H54 (cell line): ENCODE measurements around the gene SYTL3.

Source experiments
- DNase-seq: peaks from one replicate; pipeline ENCODE4 v3.0.0; 2011; ENCODE audit warnings: low spot score, mixed read lengths; ENCODE audit not compliant: insufficient read length
- FAIRE-seq: peaks from 3 replicates; lab custom pipeline; 2011; peaks lifted over from hg19 to GRCh38; lab: Jason Lieb, UNC
- POLR2A ChIP-seq: IDR thresholded peaks from 2 replicates; pipeline ENCODE4 v1.6.1; 2011; ENCODE audit warnings: low read depth, mild to moderate bottlenecking, low read length

SYTL3 gene

GRCh38 chr6:158715330-158716311 lies 65.8 kb downstream of the SYTL3 start:
- FAIRE-seq, result no peak
- DNase-seq, result no peak
- no peak for TF ChIP-seq POLR2A

- no peak for FAIRE-seq
- no peak for TF ChIP-seq POLR2A
- DNase-seq, result no peak
These were observed 67.8 kb downstream of the SYTL3 start for GRCh38 chr6:158717341-158718330.

DNA sequence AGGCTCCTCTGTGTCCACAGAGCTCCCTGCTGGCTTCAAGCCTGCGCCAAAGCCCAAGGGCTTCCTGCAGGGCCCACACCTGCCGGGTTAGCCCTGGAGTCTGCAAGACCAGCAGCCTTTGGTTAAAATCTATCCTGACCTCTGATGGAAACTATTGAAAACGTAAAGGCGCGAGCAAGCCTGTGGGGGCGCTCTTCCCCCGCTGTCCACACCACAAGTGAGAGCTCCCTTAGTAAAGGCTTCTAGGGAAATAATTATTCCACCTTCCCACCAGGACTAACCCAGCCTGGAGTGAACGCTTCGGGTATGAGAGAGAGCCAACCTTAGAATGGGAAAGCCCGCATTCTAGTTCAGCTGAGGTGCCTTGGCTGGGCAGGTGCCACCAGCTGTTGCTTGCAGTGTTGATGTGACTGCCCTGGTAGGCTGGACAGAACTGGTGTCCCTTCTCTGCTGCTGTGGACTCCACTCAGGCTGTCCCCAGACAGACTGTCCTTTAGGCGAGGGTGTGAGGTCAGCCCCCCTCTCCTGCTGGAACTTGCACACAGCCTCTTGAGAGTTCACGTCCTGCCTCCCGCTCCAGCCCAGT lies 68.7 kb downstream of the SYTL3 start:
- FAIRE-seq (no peak), DNase-seq (no peak)
- TF ChIP-seq POLR2A, result no peak

- TF ChIP-seq POLR2A, result no peak
- DNase-seq (no peak), FAIRE-seq (no peak)
These were observed 72.4 kb downstream of the SYTL3 start for GRCh38 chr6:158722176-158722729.

DNA sequence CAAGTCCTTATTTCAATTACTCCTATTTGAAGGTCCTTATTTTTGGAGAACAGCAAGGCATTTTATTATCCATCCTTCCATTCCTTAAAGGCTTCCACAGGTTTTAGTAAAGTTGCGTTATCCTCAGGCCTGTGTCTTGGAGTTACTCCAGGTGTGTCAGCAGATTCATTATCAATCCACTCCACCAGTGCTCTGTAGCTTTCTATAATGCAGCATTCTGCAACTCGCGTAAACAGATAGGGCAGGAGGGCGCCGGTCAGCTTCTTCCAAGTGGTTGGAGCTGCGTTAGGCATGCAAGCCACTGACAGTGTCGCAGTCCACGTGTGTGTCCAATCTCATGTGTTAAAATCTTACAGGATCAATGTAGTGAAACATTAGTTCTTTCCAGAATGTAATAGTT lies 75.8 kb downstream of the SYTL3 start:
- no peak for TF ChIP-seq POLR2A
- no peak for FAIRE-seq
- DNase-seq, result no peak

DNA sequence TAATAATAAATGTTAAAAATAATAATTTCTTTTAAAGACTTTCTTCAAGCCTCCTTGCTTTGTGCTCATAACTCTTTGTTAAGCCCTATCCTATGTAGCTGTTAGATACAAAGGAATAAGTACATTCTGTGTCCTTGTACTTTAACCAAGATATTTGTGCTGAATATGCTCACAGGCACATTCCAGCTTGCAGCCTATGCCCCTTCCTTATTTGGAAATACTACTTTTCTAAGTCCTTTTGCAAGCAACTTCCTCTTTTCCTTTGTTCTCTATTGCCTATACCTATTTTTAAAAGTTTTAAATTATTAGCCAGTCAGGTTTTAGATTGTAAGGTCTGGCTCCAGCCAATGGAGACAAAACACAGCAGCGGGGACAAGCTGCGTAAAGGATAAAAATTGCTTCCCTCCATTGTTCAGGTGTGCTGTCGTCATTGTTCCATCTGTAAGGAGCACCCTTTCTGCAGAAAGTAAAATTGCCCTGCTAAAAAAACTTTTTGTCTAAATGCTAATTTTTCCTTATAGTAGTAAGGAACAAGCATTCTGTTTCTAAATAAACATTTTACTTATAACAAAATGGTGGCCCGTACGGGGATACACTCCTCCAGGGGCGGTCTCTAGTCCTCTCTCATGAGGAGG lies 80.2 kb downstream of the SYTL3 start:
- no peak for DNase-seq
- no peak for FAIRE-seq
- no peak for TF ChIP-seq POLR2A

DNA sequence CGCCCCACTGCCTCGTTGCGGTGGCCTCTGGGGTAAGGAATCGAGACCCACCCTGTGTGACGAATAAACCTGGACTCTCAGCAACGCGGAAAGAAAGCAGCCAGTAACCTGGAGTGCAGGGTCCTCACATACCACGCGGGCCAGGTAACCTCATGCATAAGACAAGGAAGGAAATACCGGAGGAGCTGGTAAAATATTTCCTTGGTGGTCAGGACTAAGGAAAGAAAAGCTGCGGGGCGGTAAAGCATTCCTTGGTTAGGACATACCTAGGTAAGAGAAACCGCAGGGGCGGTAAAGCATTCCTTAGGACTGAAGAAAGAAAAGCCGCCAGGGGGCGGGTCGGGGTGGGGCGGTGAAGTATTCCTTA lies 80.7 kb downstream of the SYTL3 start:
- TF ChIP-seq POLR2A, result no peak
- DNase-seq, result no peak
- FAIRE-seq, result no peak

DNA sequence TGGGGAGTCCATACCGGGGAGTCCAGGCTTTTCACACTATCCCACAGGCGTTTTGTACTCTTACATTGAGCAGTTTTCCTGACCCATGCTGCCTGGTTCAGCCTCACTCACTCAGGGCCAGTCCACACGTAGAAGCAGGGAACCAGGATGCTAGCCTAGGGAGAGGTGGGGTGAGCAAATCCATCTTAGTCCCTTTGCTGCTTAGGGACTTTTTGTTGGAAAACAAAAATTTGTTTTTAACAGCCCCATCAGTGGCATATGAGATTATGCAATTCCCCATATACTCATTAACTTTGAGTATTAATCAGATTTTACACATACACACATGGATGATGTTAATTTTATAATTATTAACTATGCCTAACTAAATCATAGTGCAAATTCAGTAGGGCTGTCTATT lies 85.2 kb downstream of the SYTL3 start:
- FAIRE-seq, result no peak

DNA sequence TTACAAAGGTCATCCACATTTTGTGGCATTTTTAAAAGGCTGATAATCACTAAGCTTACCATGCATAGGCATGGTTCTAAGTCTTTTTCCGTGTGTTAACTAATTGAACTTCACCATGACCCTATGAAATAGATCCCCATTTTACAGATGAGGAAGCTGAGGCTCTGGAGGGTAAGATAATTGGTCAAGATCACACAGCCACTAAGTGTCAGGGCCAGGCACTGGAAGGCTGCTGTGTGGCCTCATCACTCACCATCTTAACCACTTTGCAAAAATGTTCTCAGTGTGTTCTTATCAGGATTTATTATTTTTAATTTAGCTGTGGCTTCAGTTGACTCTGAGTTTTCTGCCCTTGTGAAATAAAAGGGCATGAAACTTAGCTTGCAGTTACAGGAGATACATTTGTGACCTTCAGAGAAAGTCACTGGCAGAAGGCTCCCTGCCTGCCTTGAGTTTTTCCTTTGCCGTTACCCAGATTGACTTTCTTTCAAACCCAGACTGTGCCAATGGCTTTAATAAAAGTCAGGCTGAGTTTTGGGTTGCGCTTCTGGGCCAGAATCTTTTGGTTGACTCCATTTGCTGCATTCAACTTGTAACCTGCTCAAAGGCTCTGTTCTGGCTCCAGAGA lies 87.3 kb downstream of the SYTL3 start:
- TF ChIP-seq POLR2A, result no peak
- FAIRE-seq, result no peak
- no peak for DNase-seq

More for the DNA sequence above, 85.2 kb downstream of the SYTL3 start:
- no peak for DNase-seq
- no peak for TF ChIP-seq POLR2A

GRCh38 chr6:158737710-158738615 lies 88.1 kb downstream of the SYTL3 start:
- TF ChIP-seq POLR2A, result no peak
- FAIRE-seq (no peak), DNase-seq (no peak)

- no peak for FAIRE-seq
These were observed 89.8 kb downstream of the SYTL3 start for GRCh38 chr6:158739673-158740072.

DNA sequence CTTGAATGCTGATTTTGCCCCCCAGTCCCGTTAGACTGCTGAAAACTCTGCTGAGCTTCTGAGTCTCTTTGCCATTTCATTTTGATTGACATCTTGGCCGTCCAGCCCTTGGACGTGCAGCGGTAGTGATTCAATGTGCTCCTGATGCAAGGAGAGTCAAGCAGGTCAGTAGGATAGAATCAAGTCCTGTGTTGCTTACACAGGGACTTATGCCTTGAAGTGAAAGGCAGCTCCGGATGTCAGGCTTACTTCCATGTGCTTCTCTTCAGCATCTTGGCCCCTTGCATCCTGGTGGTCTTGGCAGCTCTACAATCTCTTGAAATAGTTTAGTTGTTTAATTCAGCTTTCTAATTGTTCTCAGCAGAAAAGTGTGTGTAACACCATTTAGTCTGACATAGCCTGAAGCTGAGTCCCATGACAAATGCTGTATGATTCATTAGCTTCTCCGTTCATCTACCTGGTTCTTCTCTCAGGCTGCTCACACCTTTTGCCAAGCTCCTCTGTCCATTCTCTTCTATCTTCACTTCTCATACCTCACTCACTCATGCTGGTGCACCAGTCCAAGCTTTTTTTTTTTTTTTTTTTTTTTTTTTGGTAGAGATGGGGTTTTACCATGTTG lies 93.3 kb downstream of the SYTL3 start:
- FAIRE-seq, result no peak
- DNase-seq, result no peak
- TF ChIP-seq POLR2A, result no peak

More at GRCh38 chr6:158739673-158740072, 89.8 kb downstream of the SYTL3 start:
- TF ChIP-seq POLR2A, result no peak
- DNase-seq, result no peak
